B cell (primary cell): ENCODE measurements around the gene C10orf90.

Experiments used
- EZH2 ChIP-seq: IDR thresholded peaks from 2 replicates; pipeline ENCODE4 v1.6.1; 2012; ENCODE audit warnings: borderline replicate concordance, low read depth, mild to moderate bottlenecking, moderate library complexity, low read length; ENCODE audit not compliant: insufficient read depth, poor library complexity, severe bottlenecking
- TF ChIP-seq, protein P1 (sequence below): fragments of 200-600 bp; IDR thresholded peaks from one replicate; pipeline ENCODE4 v1.8.0; 2022; ENCODE audit warnings: antibody characterized with exemption, mild to moderate bottlenecking

DNA sequence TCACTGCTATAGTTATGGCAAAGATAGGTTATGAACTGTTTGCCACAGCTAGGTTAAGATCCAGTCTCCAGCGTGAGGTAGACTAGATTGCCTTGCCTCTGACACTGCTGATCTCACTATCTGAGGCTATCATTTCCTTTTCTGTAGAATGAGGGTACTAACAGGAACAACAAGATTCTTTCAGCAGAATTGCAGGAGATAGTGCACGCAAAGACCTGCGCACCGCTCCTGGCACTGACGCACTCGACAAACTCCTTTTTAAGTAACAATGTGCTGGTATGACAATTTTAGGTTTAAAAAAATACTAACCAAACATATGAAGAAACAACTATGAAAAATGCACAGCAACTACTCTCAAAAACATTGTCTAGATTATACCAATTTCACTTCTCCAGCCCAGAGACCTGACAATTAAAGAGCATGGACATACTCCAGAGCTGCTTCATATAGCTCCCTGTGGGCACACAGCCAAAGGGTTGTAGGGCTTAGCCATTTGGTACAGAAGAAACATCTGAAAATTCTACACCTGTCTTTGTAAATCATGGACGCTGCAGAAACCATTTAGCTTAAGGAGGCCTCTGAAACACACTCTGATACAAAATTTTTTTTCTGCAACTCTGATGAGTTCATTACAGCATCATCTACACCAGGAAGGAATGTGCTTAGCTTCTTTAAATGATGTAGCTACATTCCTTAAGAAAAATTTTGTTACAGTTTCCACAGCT lies 290.0 kb downstream of the C10orf90 start:
- TF ChIP-seq EZH2, result no peak
- TF ChIP-seq, protein P1, sequence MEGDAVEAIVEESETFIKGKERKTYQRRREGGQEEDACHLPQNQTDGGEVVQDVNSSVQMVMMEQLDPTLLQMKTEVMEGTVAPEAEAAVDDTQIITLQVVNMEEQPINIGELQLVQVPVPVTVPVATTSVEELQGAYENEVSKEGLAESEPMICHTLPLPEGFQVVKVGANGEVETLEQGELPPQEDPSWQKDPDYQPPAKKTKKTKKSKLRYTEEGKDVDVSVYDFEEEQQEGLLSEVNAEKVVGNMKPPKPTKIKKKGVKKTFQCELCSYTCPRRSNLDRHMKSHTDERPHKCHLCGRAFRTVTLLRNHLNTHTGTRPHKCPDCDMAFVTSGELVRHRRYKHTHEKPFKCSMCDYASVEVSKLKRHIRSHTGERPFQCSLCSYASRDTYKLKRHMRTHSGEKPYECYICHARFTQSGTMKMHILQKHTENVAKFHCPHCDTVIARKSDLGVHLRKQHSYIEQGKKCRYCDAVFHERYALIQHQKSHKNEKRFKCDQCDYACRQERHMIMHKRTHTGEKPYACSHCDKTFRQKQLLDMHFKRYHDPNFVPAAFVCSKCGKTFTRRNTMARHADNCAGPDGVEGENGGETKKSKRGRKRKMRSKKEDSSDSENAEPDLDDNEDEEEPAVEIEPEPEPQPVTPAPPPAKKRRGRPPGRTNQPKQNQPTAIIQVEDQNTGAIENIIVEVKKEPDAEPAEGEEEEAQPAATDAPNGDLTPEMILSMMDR, result no peak
